SK-N-SH (cell line): ENCODE data around the gene TNS4. TPM values are rescaled to one million over a fixed set of nuclear protein-coding genes. Genes with fewer than 3 reads are reported as not detected.

Source experiments
- CTCF ChIA-PET: fragments of 300-600, 350-600 bp; formaldehyde crosslinking; extraction: SDS; loops from one replicate; lab custom pipeline; 2021; lab: Yijun Ruan, JAX
- POLR2A ChIA-PET: fragments of 350-600 bp; sonication (Branson Sonifier 250); formaldehyde crosslinking; extraction: SDS; loops from one replicate; lab custom pipeline; 2020; ENCODE audit warnings: antibody characterized with exemption, inconsistent platforms; lab: Yijun Ruan, JAX
- DNase-seq: peaks from one replicate; pipeline ENCODE4 v3.0.0; 2012
- H2AFZ ChIP-seq: fragments of 200-600 bp; sonication (generic); 2 replicates; pipeline ENCODE4 v1.8.1; 2016; ENCODE audit warnings: antibody characterized with exemption, mild to moderate bottlenecking, low read depth
- H3F3A ChIP-seq: fragments of 200-600 bp; sonication (generic); replicated peaks from 2 replicates; pipeline ENCODE3; 2016; ENCODE audit warnings: antibody characterized with exemption, mild to moderate bottlenecking; ENCODE audit not compliant: insufficient read depth
- H3K27ac ChIP-seq, 2 experiments: fragments of 200-500 bp in 1 of 2; fragments of 200-600 bp in 1 of 2; sonication (Bioruptor generic) in 1 of 2; sonication (generic), shearing (Covaris generic) in 1 of 2; 2 replicates each; pipeline versions ENCODE4 v1.5.1 to v1.6.1; 2014 to 2016; ENCODE audit warnings: low read depth in 2 of 2, inconsistent platforms in 1 of 2, low read length in 1 of 2, mild to moderate bottlenecking in 1 of 2, mixed read lengths in 1 of 2
- H3K27me3 ChIP-seq: fragments of 200-600 bp; sonication (generic), shearing (Covaris generic); 2 replicates; pipeline ENCODE4 v1.6.1; 2016; ENCODE audit warnings: mixed run types; ENCODE audit not compliant: insufficient read depth
- H3K36me3 ChIP-seq, 2 experiments: fragments of 200-500 bp in 1 of 2; fragments of 200-600 bp in 1 of 2; sonication (Bioruptor generic) in 1 of 2; sonication (generic) in 1 of 2; replicated peaks in 1 of 2; 2 replicates each; pipeline versions ENCODE3 to v1.5.1; 2014 to 2016; ENCODE audit warnings: low read length in 1 of 2, mild to moderate bottlenecking in 1 of 2; ENCODE audit not compliant: insufficient read depth in 2 of 2, control insufficient read depth in 1 of 2
- H3K4me1 ChIP-seq, 2 experiments: fragments of 200-500 bp in 1 of 2; fragments of 200-600 bp in 1 of 2; sonication (Bioruptor generic) in 1 of 2; sonication (generic), shearing (Covaris generic) in 1 of 2; 2 replicates each; pipeline versions ENCODE4 v1.5.1 to v1.6.1; 2014 to 2016; ENCODE audit warnings: low read depth in 1 of 2, low read length in 1 of 2, mixed run types in 1 of 2; ENCODE audit not compliant: insufficient read depth in 2 of 2, control insufficient read depth in 1 of 2
- H3K4me2 ChIP-seq: fragments of 200-600 bp; sonication (generic), shearing (Covaris generic); 2 replicates; pipeline ENCODE4 v1.6.1; 2017; ENCODE audit warnings: mixed run types
- H3K4me3 ChIP-seq, 2 experiments: fragments of 200-500 bp in 1 of 2; fragments of 200-600 bp in 1 of 2; sonication (Bioruptor generic) in 1 of 2; sonication (generic), shearing (Covaris generic) in 1 of 2; 2 replicates each; pipeline versions ENCODE4 v1.5.1 to v1.8.1; 2014 to 2016; ENCODE audit warnings: low read depth in 2 of 2, inconsistent platforms in 1 of 2, low read length in 1 of 2, mild to moderate bottlenecking in 1 of 2, mixed read lengths in 1 of 2, moderate library complexity in 1 of 2
- H3K79me2 ChIP-seq: fragments of 200-600 bp; sonication (generic); 2 replicates; pipeline ENCODE4 v1.8.1; 2017; ENCODE audit warnings: mild to moderate bottlenecking; ENCODE audit not compliant: insufficient read depth
- H3K9ac ChIP-seq: fragments of 200-600 bp; sonication (generic); 2 replicates; pipeline ENCODE4 v1.6.1; 2017; ENCODE audit warnings: mixed run types
- H3K9me2 ChIP-seq: fragments of 200-600 bp; sonication (generic); 2 replicates; pipeline ENCODE4 v1.6.1; 2017; ENCODE audit warnings: mixed run types
- H3K9me3 ChIP-seq: fragments of 200-600 bp; sonication (generic); 2 replicates; pipeline ENCODE4 v1.6.1; 2017; ENCODE audit warnings: mixed run types, mild to moderate bottlenecking, moderate library complexity
- H4K20me1 ChIP-seq: fragments of 200-600 bp; sonication (generic); 2 replicates; pipeline ENCODE4 v1.6.1; 2017; ENCODE audit warnings: mild to moderate bottlenecking, mixed run types; ENCODE audit not compliant: insufficient read depth
- ELF1 ChIP-seq: IDR thresholded peaks from 2 replicates; pipeline ENCODE4 v1.4.0; 2012
- EP300 ChIP-seq, 2 experiments: IDR thresholded peaks; 2 replicates each; pipeline versions ENCODE4 v1.4.0 to v1.6.1; 2012; ENCODE audit warnings: borderline replicate concordance in 1 of 2, low read depth in 1 of 2, low read length in 1 of 2
- EZH2phosphoT487 ChIP-seq: fragments of 200-600 bp; sonication (generic); IDR thresholded peaks from 2 replicates; pipeline ENCODE4 v1.6.1; 2017; ENCODE audit warnings: low read depth, mixed run types, mild to moderate bottlenecking, antibody characterized with exemption, moderate library complexity, borderline replicate concordance
- FOXJ3 ChIP-seq: sonication (generic); formaldehyde crosslinking; IDR thresholded peaks from 2 replicates; pipeline ENCODE4 v1.5.1; 2020; ENCODE audit warnings: mild to moderate bottlenecking, missing genetic modification reagents
- FOXM1 ChIP-seq: IDR thresholded peaks from 2 replicates; pipeline ENCODE4 v1.4.0; 2012; ENCODE audit warnings: low read depth, mild to moderate bottlenecking
- GABPA ChIP-seq: IDR thresholded peaks from 2 replicates; pipeline ENCODE4 v1.4.0; 2012; ENCODE audit warnings: low read depth, mild to moderate bottlenecking
- GATA2 ChIP-seq: sonication (generic); formaldehyde crosslinking; IDR thresholded peaks from 2 replicates; pipeline ENCODE4 v1.5.0; 2020; ENCODE audit warnings: mild to moderate bottlenecking, missing genetic modification reagents
- IRF3 ChIP-seq: fragments of 150-350 bp; IDR thresholded peaks from 2 replicates; pipeline ENCODE4 v1.6.1; 2016; ENCODE audit warnings: mild to moderate bottlenecking, low read depth, low read length
- MEF2A ChIP-seq: IDR thresholded peaks from 2 replicates; pipeline ENCODE4 v1.4.0; 2012; ENCODE audit warnings: low read depth, borderline replicate concordance
- MXI1 ChIP-seq: IDR thresholded peaks from 2 replicates; pipeline ENCODE4 v1.6.1; 2012; ENCODE audit warnings: mild to moderate bottlenecking, low read depth, low read length, improper control_type of control experiment
- RCOR1 ChIP-seq: fragments of 150-350 bp; IDR thresholded peaks from 2 replicates; pipeline ENCODE4 v1.6.1; 2017; ENCODE audit warnings: antibody characterized with exemption, low read length
- RFX5 ChIP-seq: IDR thresholded peaks from 2 replicates; pipeline ENCODE4 v1.6.1; 2012; ENCODE audit warnings: mild to moderate bottlenecking, improper control_type of control experiment, low read length
- RXRA ChIP-seq: IDR thresholded peaks from 2 replicates; pipeline ENCODE4 v1.4.0; 2012; ENCODE audit warnings: low read depth, mild to moderate bottlenecking, borderline replicate concordance
- TEAD4 ChIP-seq: IDR thresholded peaks from 2 replicates; pipeline ENCODE4 v1.4.0; 2012; ENCODE audit warnings: mild to moderate bottlenecking, borderline replicate concordance; ENCODE audit not compliant: insufficient read depth
- ZBTB33 ChIP-seq: IDR thresholded peaks from 2 replicates; pipeline ENCODE4 v1.4.0; 2012; ENCODE audit warnings: low read depth, borderline replicate concordance
- WGBS: methylation state at CpG from one replicate; pipeline ENCODE4 v1.1.6; 2017; ENCODE audit warnings: low lambda C conversion rate; 5-methylcytosine and 5-hydroxymethylcytosine counted together
- polyA plus RNA-seq, 3 experiments: library from polyadenylated mRNA; depleted of rRNA; stranded (reverse); fragments of >200 nt; gene quantifications; 2 replicates each; pipeline ENCODE4 v1.2.3, GENCODE V29; 2012
- TF ChIP-seq, protein P1 (sequence below): IDR thresholded peaks from 2 replicates; pipeline ENCODE4 v1.4.0; 2012; ENCODE audit warnings: low read depth, borderline replicate concordance
- TF ChIP-seq, protein P2 (sequence below): IDR thresholded peaks from 2 replicates; pipeline ENCODE4 v1.4.0; 2012; ENCODE audit warnings: low read depth
- TF ChIP-seq, protein P3 (sequence below): fragments of 200-600 bp; sonication (generic); IDR thresholded peaks from 2 replicates; pipeline ENCODE4 v1.6.1; 2017; ENCODE audit warnings: antibody characterized with exemption, mild to moderate bottlenecking, moderate library complexity
- TF ChIP-seq, protein P4 (sequence below): IDR thresholded peaks from 2 replicates; pipeline ENCODE4 v1.6.1; 2012; ENCODE audit warnings: mild to moderate bottlenecking, low read depth, low read length, moderate library complexity
- TF ChIP-seq, protein P5 (sequence below): fragments of 150-350 bp; IDR thresholded peaks from 2 replicates; pipeline ENCODE4 v1.6.1; 2017; ENCODE audit warnings: antibody characterized with exemption, low read length, low read depth, borderline replicate concordance

TNS4 gene
- polyA plus RNA-seq, 1 of the 3 experiments (the other 2 are of a cell fraction): not detected

DNA sequence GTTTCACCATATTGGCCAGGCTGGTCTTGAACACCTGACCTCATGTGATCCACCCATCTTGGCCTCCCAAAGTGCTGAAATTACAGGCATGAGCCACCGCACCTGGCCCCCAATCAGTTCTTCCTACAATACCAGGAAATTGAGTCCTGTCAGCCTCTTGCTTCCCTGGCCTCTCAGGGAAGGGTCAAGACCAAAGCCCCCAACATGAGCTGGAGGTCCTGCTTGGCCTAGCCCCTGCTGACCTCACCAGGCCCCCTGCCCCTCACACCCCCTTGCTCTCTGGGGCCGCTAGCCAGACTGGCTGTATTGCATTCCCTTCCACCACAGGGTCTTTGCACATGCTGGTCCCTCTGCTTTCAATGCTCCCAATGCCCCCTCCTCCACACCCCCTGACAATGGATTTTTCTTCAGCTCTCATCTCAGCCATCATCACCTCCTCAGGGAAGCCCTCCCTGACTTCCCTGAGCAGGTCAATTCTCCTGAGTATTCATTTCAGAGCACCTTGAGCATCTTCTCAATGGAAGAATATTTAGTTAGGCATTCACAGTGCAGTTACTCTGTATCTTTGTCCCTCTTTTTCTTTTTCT is 34.0 kb downstream of the TNS4 start:
- DNase-seq: no peak
- CTCF ChIA-PET: interaction anchor here (0.6 to 5.3 kb wide), 7 partner anchors 10 to 71 kb away, joined by 3 to 45 read pairs (median 4); partner anchors contain the start of gene IGFBP4
- 100% methylated on average over 1 of the region's 2 CpGs for WGBS
- H3K36me3 ChIP-seq: no peaks in the 10 kb centered on the region
- H3K9me2 ChIP-seq: no peaks in the 10 kb centered on the region
- no peaks in the 10 kb centered on the region for H3K79me2 ChIP-seq
- no peak overlapping the region for H3K4me3 ChIP-seq
- H3F3A ChIP-seq: peaks cover 3% of the 10 kb centered on the region
- TF ChIP-seq, protein P1, sequence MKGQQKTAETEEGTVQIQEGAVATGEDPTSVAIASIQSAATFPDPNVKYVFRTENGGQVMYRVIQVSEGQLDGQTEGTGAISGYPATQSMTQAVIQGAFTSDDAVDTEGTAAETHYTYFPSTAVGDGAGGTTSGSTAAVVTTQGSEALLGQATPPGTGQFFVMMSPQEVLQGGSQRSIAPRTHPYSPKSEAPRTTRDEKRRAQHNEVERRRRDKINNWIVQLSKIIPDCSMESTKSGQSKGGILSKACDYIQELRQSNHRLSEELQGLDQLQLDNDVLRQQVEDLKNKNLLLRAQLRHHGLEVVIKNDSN: no peak
- TF ChIP-seq RFX5 (no peak), ZBTB33 (no peak), TEAD4 (no peak), ELF1 (no peak), MEF2A (no peak), MXI1 (no peak), EP300 (IDR thresholded peaks at IDR 0.05; ENCODE audit: borderline replicate concordance in 1 of 2, low read depth in 1 of 2, low read length in 1 of 2) (no peak), RCOR1 (no peak), GATA2 (CRISPR knock-in tag) (no peak), IRF3 (no peak), EZH2phosphoT487 (no peak), FOXM1 (no peak), FOXJ3 (CRISPR knock-in tag) (no peak), RXRA (no peak), GABPA (no peak)
- TF ChIP-seq, protein P2, sequence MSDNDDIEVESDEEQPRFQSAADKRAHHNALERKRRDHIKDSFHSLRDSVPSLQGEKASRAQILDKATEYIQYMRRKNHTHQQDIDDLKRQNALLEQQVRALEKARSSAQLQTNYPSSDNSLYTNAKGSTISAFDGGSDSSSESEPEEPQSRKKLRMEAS: no peak
- TF ChIP-seq, protein P3, sequence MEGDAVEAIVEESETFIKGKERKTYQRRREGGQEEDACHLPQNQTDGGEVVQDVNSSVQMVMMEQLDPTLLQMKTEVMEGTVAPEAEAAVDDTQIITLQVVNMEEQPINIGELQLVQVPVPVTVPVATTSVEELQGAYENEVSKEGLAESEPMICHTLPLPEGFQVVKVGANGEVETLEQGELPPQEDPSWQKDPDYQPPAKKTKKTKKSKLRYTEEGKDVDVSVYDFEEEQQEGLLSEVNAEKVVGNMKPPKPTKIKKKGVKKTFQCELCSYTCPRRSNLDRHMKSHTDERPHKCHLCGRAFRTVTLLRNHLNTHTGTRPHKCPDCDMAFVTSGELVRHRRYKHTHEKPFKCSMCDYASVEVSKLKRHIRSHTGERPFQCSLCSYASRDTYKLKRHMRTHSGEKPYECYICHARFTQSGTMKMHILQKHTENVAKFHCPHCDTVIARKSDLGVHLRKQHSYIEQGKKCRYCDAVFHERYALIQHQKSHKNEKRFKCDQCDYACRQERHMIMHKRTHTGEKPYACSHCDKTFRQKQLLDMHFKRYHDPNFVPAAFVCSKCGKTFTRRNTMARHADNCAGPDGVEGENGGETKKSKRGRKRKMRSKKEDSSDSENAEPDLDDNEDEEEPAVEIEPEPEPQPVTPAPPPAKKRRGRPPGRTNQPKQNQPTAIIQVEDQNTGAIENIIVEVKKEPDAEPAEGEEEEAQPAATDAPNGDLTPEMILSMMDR: no peak
- TF ChIP-seq, protein P4, sequence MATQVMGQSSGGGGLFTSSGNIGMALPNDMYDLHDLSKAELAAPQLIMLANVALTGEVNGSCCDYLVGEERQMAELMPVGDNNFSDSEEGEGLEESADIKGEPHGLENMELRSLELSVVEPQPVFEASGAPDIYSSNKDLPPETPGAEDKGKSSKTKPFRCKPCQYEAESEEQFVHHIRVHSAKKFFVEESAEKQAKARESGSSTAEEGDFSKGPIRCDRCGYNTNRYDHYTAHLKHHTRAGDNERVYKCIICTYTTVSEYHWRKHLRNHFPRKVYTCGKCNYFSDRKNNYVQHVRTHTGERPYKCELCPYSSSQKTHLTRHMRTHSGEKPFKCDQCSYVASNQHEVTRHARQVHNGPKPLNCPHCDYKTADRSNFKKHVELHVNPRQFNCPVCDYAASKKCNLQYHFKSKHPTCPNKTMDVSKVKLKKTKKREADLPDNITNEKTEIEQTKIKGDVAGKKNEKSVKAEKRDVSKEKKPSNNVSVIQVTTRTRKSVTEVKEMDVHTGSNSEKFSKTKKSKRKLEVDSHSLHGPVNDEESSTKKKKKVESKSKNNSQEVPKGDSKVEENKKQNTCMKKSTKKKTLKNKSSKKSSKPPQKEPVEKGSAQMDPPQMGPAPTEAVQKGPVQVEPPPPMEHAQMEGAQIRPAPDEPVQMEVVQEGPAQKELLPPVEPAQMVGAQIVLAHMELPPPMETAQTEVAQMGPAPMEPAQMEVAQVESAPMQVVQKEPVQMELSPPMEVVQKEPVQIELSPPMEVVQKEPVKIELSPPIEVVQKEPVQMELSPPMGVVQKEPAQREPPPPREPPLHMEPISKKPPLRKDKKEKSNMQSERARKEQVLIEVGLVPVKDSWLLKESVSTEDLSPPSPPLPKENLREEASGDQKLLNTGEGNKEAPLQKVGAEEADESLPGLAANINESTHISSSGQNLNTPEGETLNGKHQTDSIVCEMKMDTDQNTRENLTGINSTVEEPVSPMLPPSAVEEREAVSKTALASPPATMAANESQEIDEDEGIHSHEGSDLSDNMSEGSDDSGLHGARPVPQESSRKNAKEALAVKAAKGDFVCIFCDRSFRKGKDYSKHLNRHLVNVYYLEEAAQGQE: no peak
- TF ChIP-seq, protein P5, sequence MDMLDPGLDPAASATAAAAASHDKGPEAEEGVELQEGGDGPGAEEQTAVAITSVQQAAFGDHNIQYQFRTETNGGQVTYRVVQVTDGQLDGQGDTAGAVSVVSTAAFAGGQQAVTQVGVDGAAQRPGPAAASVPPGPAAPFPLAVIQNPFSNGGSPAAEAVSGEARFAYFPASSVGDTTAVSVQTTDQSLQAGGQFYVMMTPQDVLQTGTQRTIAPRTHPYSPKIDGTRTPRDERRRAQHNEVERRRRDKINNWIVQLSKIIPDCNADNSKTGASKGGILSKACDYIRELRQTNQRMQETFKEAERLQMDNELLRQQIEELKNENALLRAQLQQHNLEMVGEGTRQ: no peak
- H3K9me3 ChIP-seq: no peaks in the 10 kb centered on the region
- no peak overlapping the region for H3K27ac ChIP-seq
- H4K20me1 ChIP-seq: no peaks in the 10 kb centered on the region
- H3K9ac ChIP-seq: no peak overlapping the region
- peaks cover 14 to 17% of the 10 kb centered on the region in 2 experiments; a peak in 3 of 4 replicates for H3K4me1 ChIP-seq
- no peak overlapping the region for H3K4me2 ChIP-seq
- no peaks in the 10 kb centered on the region for H3K27me3 ChIP-seq
- H2AFZ ChIP-seq: no peak overlapping the region
- POLR2A ChIA-PET: no interaction called here
